Endodermal cell (in vitro differentiated cells): Measurements from ENCODE around the gene NPPC. TPM values are rescaled to one million over a fixed set of nuclear protein-coding genes. Genes with fewer than 3 reads are reported as not detected.

Experiments
- DNase-seq: peaks from one replicate; pipeline ENCODE4 v3.0.0-alpha.2; 2017
- H3K27ac ChIP-seq: 2 replicates; pipeline ENCODE4 v1.5.1; 2013; ENCODE audit warnings: mild to moderate bottlenecking, low read depth, low read length, moderate library complexity
- H3K27me3 ChIP-seq: 2 replicates; pipeline ENCODE4 v1.6.1; 2013; ENCODE audit warnings: mild to moderate bottlenecking, low read length, moderate library complexity; ENCODE audit not compliant: insufficient read depth, control insufficient read depth, poor library complexity, severe bottlenecking
- H3K36me3 ChIP-seq: 2 replicates; pipeline ENCODE4 v1.7.0; 2013; ENCODE audit warnings: mild to moderate bottlenecking, low read length, moderate library complexity; ENCODE audit not compliant: control insufficient read depth, insufficient read depth
- H3K4me1 ChIP-seq: one replicate; pipeline ENCODE4 v1.7.0; 2013; ENCODE audit warnings: low read length; ENCODE audit not compliant: control insufficient read depth, insufficient read depth
- H3K4me3 ChIP-seq: 2 replicates; pipeline ENCODE4 v1.5.1; 2013; ENCODE audit warnings: mild to moderate bottlenecking, low read length, moderate library complexity
- H3K9ac ChIP-seq: 2 replicates; pipeline ENCODE4 v1.6.1; 2013; ENCODE audit warnings: mild to moderate bottlenecking, low read length, moderate library complexity; ENCODE audit not compliant: poor library complexity, severe bottlenecking; ENCODE audit errors: extremely low read depth
- H3K9me3 ChIP-seq: 2 replicates; pipeline ENCODE4 v1.6.1; 2013; ENCODE audit warnings: mild to moderate bottlenecking, low read length, moderate library complexity; ENCODE audit not compliant: control insufficient read depth
- H3K27ac Mint-ChIP-seq: 2 replicates; pipeline ENCODE4 v1.8.0; 2020; ENCODE audit warnings: mixed read lengths
- H3K27me3 Mint-ChIP-seq: 2 replicates; pipeline ENCODE4 v1.8.0; 2021; ENCODE audit warnings: mild to moderate bottlenecking, mixed read lengths; ENCODE audit not compliant: insufficient read depth
- H3K36me3 Mint-ChIP-seq: 2 replicates; pipeline ENCODE4 v1.8.0; 2020; ENCODE audit warnings: low read depth, mixed read lengths
- H3K4me1 Mint-ChIP-seq: 2 replicates; pipeline ENCODE4 v1.8.0; 2020; ENCODE audit warnings: mixed read lengths
- H3K4me3 Mint-ChIP-seq: 2 replicates; pipeline ENCODE4 v1.8.0; 2020; ENCODE audit warnings: mild to moderate bottlenecking, moderate library complexity, mixed read lengths
- H3K9me3 Mint-ChIP-seq: 2 replicates; pipeline ENCODE4 v1.8.0; 2020; ENCODE audit warnings: mild to moderate bottlenecking, mixed read lengths
- WGBS, 2 experiments: methylation state at CpG; one replicate each; pipeline versions ENCODE4 v1.1.5 to v1.1.7; 2013; ENCODE audit warnings: missing lambda C conversion rate in 2 of 2, mixed read lengths in 1 of 2; ENCODE audit not compliant: insufficient coverage in 1 of 2, insufficient read length in 1 of 2; 5-methylcytosine and 5-hydroxymethylcytosine counted together
- total RNA-seq, 2 donors: library from RNA; stranded (reverse); fragmentation: NEBNext Ultra II Directional in 1 of 2; extraction: Animal tissue kit (Norgen Biotek cat#: 25700) in 1 of 2; gene quantifications; 2 replicates in 1 of 2; 3 replicates in 1 of 2; pipeline ENCODE4 v1.2.1, GENCODE V29; 2021
- TF ChIP-seq, protein P1 (sequence below): fragments of 200-600 bp; sonication (generic); conservative IDR thresholded peaks from 2 replicates; pipeline ENCODE4 v1.5.0; 2021; ENCODE audit warnings: antibody characterized with exemption, mild to moderate bottlenecking

The NPPC gene
- total RNA-seq, 2 donors from 2014 or later: 0.84 TPM; not detected in 1

DNA sequence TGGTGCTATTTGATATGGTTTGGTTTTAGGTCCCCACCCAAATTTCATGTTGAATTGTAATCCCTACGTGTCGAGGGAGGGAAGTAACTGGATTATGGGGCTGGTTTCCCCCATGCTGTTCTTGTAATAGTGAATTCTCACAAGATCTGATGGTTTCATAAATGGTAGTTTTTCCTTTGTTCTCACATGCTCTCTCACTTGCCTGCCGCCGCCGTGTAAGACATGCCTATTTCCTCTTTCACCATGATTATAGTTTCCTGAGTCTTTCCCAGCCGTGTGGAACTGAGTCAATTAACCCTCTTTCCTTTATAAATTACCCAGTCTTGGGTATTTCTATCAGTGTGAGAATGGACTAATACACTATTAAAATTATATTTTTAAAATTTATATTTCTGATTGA, 42.6 kb upstream of the NPPC start:
- Histone ChIP-seq H3K36me3 (peaks cover 4% of the 10 kb centered on the region), H3K4me3 (no peak overlapping the region), H3K9me3 (peaks cover 25% of the 10 kb centered on the region), H3K9ac (no peak overlapping the region), H3K27ac (no peak overlapping the region), H3K4me1 (no peaks in the 10 kb centered on the region), H3K27me3 (no peaks in the 10 kb centered on the region)
- H3K9me3 Mint-ChIP-seq: peaks cover 21% of the 10 kb centered on the region
- no peaks in the 10 kb centered on the region for H3K27me3 Mint-ChIP-seq
- peaks cover 16% of the 10 kb centered on the region for H3K36me3 Mint-ChIP-seq
- WGBS, 2 experiments: 89 to 95% methylated on average over 5 to 6 of the region's 6 CpGs
- TF ChIP-seq, protein P1, sequence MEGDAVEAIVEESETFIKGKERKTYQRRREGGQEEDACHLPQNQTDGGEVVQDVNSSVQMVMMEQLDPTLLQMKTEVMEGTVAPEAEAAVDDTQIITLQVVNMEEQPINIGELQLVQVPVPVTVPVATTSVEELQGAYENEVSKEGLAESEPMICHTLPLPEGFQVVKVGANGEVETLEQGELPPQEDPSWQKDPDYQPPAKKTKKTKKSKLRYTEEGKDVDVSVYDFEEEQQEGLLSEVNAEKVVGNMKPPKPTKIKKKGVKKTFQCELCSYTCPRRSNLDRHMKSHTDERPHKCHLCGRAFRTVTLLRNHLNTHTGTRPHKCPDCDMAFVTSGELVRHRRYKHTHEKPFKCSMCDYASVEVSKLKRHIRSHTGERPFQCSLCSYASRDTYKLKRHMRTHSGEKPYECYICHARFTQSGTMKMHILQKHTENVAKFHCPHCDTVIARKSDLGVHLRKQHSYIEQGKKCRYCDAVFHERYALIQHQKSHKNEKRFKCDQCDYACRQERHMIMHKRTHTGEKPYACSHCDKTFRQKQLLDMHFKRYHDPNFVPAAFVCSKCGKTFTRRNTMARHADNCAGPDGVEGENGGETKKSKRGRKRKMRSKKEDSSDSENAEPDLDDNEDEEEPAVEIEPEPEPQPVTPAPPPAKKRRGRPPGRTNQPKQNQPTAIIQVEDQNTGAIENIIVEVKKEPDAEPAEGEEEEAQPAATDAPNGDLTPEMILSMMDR: no peak
- no peak overlapping the region for H3K27ac Mint-ChIP-seq
- H3K4me3 Mint-ChIP-seq: no peak overlapping the region
- DNase-seq: no peak
- no peaks in the 10 kb centered on the region for H3K4me1 Mint-ChIP-seq

DNA sequence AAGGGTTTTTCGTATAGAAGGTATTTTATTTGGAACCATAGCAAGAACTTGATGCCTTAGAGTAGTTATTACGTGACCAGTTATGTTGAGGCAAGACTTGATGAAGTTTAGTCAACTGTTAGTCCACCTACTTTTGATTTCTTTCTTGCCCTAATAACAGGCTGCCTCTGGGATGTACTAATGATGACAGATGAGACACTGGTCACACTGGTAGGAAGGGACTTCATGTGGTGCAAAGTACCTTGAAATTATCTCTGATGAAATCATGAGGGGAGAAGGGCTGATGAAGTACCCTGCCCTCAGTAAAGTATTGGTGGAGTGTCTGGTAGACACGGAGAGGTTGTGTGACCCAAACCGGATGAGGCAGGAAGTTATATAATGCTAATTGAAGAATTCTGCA, 40.7 kb upstream of the NPPC start:
- Mint-ChIP-seq H3K4me3 (no peak overlapping the region), H3K9me3 (peaks cover 21% of the 10 kb centered on the region), H3K27ac (no peak overlapping the region), H3K4me1 (no peaks in the 10 kb centered on the region), H3K36me3 (peaks cover 16% of the 10 kb centered on the region), H3K27me3 (no peaks in the 10 kb centered on the region)
- H3K4me3 ChIP-seq: no peak overlapping the region
- no peaks in the 10 kb centered on the region for H3K27me3 ChIP-seq
- H3K4me1 ChIP-seq: no peaks in the 10 kb centered on the region
- H3K9ac ChIP-seq: no peak overlapping the region
- no peaks in the 10 kb centered on the region for H3K36me3 ChIP-seq
- H3K27ac ChIP-seq: no peak overlapping the region
- DNase-seq: no peak
- WGBS, 2 experiments: 83 to 94% methylated on average over 4 of the region's 4 CpGs
- TF ChIP-seq, protein P1: no peak
- H3K9me3 ChIP-seq: peaks cover 25% of the 10 kb centered on the region

DNA sequence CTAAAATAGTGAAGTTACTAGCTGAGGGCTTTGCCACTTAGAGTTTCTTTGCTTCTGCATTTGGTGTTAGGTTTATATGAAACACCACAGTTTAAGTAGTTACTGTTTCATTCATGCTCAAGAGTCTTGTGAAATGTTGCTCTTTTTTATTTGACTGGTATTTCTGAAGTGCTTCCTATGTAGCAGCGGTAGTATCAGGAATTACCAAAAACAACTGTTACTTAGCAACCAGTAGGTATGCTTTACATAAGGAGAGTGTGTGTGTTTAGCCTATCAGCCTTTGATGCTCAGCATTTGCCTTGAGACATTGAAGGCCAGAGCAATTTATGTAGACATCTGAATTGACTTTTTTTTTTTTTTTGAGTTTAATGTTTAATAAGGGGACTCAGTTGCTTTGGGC, 38.9 kb upstream of the NPPC start:
- peaks cover 13% of the 10 kb centered on the region for H3K36me3 Mint-ChIP-seq
- Histone ChIP-seq H3K36me3 (no peaks in the 10 kb centered on the region), H3K27me3 (no peaks in the 10 kb centered on the region), H3K27ac (peak overlapping the region; percentile 8), H3K9me3 (peaks cover 23% of the 10 kb centered on the region), H3K9ac (no peak overlapping the region), H3K4me1 (no peaks in the 10 kb centered on the region), H3K4me3 (no peak overlapping the region)
- H3K27ac Mint-ChIP-seq: no peak overlapping the region
- DNase-seq: no peak
- H3K9me3 Mint-ChIP-seq: peaks cover 18% of the 10 kb centered on the region
- no peaks in the 10 kb centered on the region for H3K27me3 Mint-ChIP-seq
- TF ChIP-seq, protein P1: no peak
- peaks cover 4% of the 10 kb centered on the region for H3K4me1 Mint-ChIP-seq
- 67 to 94% methylated on average over 1 of the region's 1 CpG for WGBS, 2 experiments
- H3K4me3 Mint-ChIP-seq: no peak overlapping the region
